ENCODE results near the gene WNK2.

WNK2 gene

GRCh38 chr9:93222890-93223259, 38.9 kb downstream of the WNK2 start:
- no peak for DNase-seq

GRCh38 chr9:93223260-93224180, 39.6 kb downstream of the WNK2 start:
- DNase-seq, result peak; percentile 72

- DNase-seq, result no peak
Measured at GRCh38 chr9:93224591-93224990, 40.7 kb downstream of the WNK2 start.

- no peak for DNase-seq
Measured at GRCh38 chr9:93225417-93225816, 41.5 kb downstream of the WNK2 start.

GRCh38 chr9:93225892-93226291, 42.0 kb downstream of the WNK2 start:
- no peak for DNase-seq

- no peak for DNase-seq
Measured at GRCh38 chr9:93226819-93227218, 42.9 kb downstream of the WNK2 start.

- DNase-seq, result no peak
Measured at GRCh38 chr9:93228030-93228429, 44.1 kb downstream of the WNK2 start.

GRCh38 chr9:93228453-93228852, 44.5 kb downstream of the WNK2 start:
- no peak for DNase-seq

GRCh38 chr9:93229636-93230035, 45.7 kb downstream of the WNK2 start:
- no peak for DNase-seq

GRCh38 chr9:93230185-93230584, 46.2 kb downstream of the WNK2 start:
- no peak for DNase-seq

- no peak for DNase-seq
Measured at GRCh38 chr9:93230601-93231000, 46.7 kb downstream of the WNK2 start.

GRCh38 chr9:93231121-93231694, 47.3 kb downstream of the WNK2 start:
- DNase-seq, result no peak

GRCh38 chr9:93231716-93232115, 47.8 kb downstream of the WNK2 start:
- no peak for DNase-seq

- DNase-seq, result no peak
Measured at GRCh38 chr9:93232388-93232960, 48.5 kb downstream of the WNK2 start.

GRCh38 chr9:93233033-93233432, 49.1 kb downstream of the WNK2 start:
- no peak for DNase-seq

- DNase-seq, result no peak
Measured at GRCh38 chr9:93234600-93234999, 50.7 kb downstream of the WNK2 start.

GRCh38 chr9:93235300-93235960, 51.5 kb downstream of the WNK2 start:
- no peak for DNase-seq

- DNase-seq, result no peak
Measured at GRCh38 chr9:93236541-93237206, 52.7 kb downstream of the WNK2 start.

GRCh38 chr9:93237540-93237939, 53.6 kb downstream of the WNK2 start:
- no peak for DNase-seq

- no peak for DNase-seq
Measured at GRCh38 chr9:93238953-93239925, 55.3 kb downstream of the WNK2 start.

GRCh38 chr9:93240891-93241334, 57.0 kb downstream of the WNK2 start:
- no peak for DNase-seq

GRCh38 chr9:93243112-93243511, 59.2 kb downstream of the WNK2 start:
- no peak for DNase-seq

Measured in HCEC 1CT (cell line).